C1 segment of cervical spinal cord (tissue), 14 donors: Measurements from ENCODE around the gene RASL10A.
A peak's percentile ranks its signal among the peaks of the same experiment; 100 is the strongest.

Source experiments
- DNase-seq, 14 donors: peaks; one replicate each; lab custom pipeline; 2025; lab: John Stamatoyannopoulos, UW

RASL10A gene

GRCh38 chr22:29306835-29307595 is 8.5 kb downstream of the RASL10A start:
- DNase-seq, result peak in 12 of 14 donors; percentile 29 to 78 (median 56)

- peak in 12 of 14 donors; percentile 42 to 78 (median 56) for DNase-seq
Measured at GRCh38 chr22:29306175-29306834, 9.2 kb downstream of the RASL10A start, which contains the start of gene GAS2L1. GAS2L1 (plus strand) TSS chr22:29306650; CDS start chr22:29308106, 1,456 bp downstream.

DNA sequence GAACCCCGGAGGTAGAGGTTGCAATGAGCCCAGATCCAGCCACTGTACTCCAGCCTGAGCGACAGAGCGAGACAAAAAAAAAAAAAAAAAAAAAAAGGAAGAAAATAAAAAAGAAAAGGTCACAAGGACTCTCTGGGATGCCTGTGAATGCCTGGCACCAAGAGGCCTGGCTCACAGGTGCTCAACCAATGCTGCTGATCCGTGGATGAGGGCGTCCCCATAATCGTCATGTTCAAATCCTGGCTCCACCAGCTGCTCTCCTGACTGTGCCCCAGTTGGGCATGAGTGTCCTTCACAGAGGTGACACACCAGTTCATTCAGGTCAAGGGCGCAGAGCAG is 9.7 kb downstream of the RASL10A start:
- no peak for DNase-seq

DNA sequence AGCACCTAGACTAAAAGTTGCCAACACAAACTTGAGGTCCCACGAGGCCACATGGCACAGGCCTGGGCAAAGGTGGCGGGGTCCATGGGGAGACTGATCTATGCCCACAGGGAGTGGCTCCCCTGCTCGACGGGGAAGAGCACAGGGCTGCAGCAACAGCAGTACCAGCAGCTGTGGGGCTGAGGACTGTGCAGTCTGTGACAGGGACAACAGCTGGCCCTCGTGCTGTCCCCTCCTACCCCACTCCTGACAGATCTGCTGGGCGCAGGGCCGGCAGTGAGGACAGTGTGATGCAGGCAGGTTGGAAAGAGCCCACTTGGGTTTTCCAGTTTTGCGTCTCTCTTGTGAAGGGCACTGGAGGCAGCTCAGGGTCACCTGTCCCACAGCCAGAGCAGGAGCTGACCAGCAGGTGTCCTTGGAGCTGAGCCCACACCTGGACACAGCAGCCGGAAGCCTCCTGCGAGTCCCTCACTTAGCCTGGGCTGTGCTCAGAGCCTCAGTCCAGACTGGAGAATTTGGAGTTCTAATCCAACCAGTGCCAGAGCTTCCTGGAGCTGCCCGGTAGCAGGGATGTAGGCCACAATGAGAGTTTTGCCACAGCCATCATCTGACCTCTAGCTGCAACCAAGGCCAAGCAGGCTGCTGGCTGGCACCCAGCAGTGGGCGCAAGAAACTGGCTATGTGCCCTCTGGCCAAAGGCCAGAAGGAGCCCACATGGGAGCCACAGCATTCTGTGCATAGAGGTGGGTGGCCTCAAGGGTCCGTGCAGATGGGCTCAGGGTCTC is 12.6 kb downstream of the RASL10A start:
- DNase-seq, result peak in 5 of 14 donors; percentile 16 to 66 (median 64)

DNA sequence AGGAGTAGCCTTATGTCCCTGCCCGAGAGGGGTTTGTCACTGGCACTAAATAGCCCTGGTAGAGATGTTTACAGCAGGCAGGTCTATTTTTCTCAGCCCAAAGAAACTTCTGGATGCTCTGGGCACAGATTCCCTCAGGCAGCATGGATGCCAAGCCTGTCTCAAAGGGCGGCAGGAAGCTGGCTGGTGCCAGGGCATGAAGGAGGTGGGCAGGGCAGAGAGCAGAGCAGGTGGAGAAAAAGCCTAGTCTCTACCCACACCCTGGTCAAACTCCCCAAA is 13.2 kb downstream of the RASL10A start:
- peak in 4 of 14 donors; percentile 44 to 75 (median 60) for DNase-seq

DNA sequence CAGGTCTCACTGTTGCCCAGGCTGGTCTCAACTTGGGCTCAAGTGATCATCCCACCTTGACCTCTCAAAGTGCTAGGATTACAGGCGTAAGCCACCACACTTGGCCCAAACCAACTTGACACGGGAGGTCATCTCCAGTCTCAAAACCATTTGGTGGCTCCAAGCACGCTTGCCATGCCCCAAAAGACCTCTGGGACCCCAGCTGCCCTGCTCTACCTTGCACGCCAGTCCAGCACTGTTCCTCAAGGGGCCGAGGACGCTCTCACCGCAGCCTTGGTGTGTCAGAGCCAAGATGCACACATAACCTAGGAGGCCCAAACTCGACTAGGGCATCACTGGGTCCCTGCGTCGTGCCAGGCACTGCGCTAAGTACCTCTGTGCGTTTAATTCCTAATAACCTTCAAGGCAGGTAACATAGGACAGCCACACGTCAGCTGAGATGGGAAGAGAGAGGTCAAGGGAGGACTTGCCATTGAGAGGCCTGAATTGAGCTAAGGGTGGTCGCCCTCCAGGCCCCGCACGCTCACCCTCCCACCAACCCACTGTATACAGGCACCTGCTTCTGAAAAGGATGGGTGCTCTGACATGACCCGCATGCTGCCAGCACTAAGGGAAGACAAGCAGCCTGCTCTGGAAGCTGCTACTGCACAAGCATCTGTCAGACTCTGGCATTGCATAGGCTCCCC is 13.6 kb downstream of the RASL10A start:
- peak in 1 of 14 donors; percentile 75 for DNase-seq

- DNase-seq, result no peak
Measured at GRCh38 chr22:29300807-29301601, 14.5 kb downstream of the RASL10A start.

GRCh38 chr22:29300467-29300806 is 15.1 kb downstream of the RASL10A start:
- no peak for DNase-seq

DNA sequence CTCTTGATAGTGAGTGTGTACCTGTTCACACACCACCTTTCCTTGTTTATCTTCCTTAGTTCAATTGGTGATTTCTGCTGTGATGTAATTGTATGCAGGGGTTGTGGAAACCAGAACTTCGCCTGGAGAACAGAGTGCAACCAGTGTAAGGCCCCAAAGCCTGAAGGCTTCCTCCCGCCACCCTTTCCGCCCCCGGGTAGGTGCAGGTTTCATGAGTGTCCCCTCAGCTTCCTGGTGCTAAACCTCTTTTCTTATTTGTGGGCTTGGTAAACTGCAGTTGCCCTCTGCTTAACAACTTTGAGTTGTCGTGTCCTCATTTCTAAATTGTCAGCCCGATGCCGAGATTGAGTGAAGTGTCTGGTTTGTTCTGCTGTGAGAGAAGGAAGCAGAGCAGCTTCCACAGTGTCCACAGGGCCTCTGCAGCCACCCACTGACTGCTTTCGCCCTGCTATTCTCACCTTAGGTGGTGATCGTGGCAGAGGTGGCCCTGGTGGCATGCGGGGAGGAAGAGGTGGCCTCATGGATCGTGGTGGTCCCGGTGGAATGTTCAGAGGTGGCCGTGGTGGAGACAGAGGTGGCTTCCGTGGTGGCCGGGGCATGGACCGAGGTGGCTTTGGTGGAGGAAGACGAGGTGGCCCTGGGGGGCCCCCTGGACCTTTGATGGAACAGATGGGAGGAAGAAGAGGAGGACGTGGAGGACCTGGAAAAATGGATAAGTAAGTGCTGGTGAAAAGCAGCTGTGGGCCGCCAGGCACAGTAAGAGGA is 16.2 kb downstream of the RASL10A start:
- DNase-seq, result no peak

DNA sequence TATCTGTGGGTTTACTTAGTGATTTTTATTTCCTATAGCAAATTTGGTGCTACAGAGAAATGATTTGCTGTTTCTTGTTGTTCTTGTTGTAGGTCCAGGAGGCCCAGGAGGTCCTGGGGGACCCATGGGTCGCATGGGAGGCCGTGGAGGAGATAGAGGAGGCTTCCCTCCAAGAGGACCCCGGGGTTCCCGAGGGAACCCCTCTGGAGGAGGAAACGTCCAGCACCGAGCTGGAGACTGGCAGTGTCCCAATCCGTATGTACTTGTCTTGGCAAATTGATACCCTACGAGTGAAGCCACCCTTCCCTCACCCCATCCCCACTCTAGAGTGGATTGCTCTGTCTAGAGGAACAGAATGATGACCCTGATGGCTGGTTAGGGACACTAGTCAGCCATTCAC is 16.9 kb downstream of the RASL10A start:
- no peak for DNase-seq

- no peak for DNase-seq
Measured at GRCh38 chr22:29292379-29292778, 23.1 kb downstream of the RASL10A start.

GRCh38 chr22:29291215-29291614 is 24.3 kb downstream of the RASL10A start:
- no peak for DNase-seq

DNA sequence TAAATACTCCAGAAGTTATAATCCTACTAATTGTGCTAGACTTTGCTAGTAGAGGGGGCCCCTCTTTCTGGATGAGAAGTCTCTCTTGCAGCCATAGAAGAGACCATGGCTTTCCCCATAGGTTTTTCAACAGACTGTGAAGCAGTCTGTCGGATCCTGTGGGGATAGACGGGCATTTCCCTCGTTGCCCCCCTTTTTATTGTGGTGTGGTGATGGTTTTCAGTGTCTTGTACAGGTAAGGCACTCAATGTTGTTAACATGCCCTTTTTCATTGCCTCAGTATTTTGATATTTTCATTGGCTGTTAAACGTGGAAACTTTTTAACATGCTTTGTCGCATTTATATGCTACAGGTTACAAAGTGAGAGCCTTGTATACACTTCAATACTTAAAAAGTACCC is 25.4 kb downstream of the RASL10A start:
- DNase-seq, result no peak

GRCh38 chr22:29288837-29289236 is 26.7 kb downstream of the RASL10A start:
- DNase-seq, result no peak

DNA sequence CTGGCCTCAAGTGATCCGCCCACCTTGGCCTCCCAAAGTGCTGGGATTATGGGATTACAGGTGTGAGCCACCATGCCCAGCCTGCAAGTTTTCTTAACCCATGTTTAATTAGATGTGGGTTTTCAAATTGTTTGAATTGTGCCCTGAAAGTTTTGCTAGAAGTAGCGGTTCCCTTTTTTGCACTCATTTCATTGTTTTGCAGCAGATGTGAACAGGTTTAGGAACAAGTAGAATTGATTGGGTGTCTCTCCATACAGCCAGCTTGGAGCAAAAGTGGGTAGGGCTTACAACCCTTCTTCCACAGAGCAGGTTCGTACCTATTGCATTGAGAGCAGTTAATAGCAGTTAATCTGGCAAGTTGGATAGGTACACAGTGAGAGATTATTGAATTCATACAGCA is 31.3 kb downstream of the RASL10A start:
- no peak for DNase-seq

- DNase-seq, result no peak
Measured at GRCh38 chr22:29277927-29278326, 37.6 kb downstream of the RASL10A start.

DNA sequence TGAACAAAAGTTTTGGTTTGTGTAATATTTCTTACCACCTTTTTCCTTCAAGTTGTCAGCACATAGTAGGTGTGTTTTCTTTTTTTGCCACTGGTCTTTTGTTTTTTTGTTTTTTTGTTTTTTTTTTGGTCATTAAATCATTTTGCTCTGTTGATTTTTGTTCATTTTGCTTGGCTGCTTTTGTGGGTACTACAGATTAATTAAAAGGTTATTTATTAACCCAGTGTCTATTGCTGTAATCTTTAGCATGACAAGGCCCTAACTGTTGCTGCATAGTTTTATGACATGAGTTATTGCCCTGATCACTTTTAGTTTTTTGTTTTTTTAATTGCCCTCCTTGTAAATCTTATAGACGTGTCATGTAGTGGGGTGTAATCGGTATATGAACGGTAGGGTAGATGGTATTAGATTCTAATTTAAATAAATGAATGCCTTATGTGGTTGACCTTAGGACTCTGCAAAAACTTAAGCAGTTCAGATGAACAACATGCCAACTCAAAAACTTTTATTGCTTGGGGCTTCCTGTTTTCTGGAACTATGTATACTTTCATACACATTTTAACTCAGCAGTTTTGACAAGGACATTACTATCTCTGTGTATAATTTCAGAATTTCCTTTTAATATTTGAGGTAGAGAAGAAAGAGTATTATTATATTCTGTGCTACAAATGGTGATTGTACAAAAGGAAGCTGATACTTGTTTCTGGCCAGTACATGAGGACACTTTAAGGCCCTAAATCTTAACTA is 39.5 kb downstream of the RASL10A start:
- no peak for DNase-seq

- no peak for DNase-seq
Measured at GRCh38 chr22:29275167-29275566, 40.3 kb downstream of the RASL10A start.

DNA sequence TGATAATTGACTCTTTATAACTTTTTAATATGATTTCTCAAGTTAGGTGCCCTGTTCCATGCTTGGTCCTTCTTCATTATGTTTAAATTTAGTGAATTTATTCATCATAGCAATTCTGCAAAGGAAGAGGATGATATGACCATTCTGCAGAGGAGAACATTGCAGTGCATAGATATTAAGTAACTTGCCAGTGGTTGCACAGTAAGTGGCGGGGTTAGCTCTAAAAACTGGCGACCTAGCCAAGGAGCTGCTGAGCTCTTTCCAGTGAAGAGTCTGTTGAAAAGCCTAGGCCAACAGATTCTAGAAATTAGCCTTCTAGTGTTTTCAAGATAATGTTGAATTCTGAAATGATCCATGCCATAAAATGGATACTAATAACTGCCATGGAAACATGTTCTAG is 42.9 kb downstream of the RASL10A start:
- no peak for DNase-seq
